CD4-positive, alpha-beta T cell treated with Interleukin-15 for 4 hours (primary cell): Measurements from ENCODE around the gene PDE7B.

Experiments
- DNase-seq: peaks from one replicate; pipeline ENCODE4 v3.0.0-alpha.2; 2020; ENCODE audit warnings: low spot score

PDE7B gene

GRCh38 chr6:136031982-136032381 lies 180.5 kb downstream of the PDE7B start:
- DNase-seq, result no peak

DNA sequence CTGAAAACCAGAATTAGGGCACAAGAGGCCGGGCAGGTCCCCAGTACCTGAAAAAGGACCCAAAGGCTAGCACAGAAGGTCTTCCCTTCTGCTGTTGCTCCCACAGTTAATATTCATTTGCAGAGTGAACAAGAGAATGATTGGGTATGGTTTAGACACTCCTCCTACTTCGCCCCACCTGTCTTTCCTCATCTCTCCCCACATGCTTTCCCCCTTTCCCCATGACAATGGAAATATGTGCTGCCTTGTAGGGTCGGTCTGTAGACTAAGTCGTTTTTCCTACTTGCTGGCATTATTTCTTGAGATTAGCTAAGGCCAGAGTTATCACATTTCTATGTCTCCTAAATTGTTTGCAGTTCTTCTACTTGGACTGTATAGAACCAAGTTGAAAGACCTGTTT lies 181.9 kb downstream of the PDE7B start:
- DNase-seq, result no peak

- no peak for DNase-seq
Observed at GRCh38 chr6:136034422-136034821, 182.9 kb downstream of the PDE7B start.

DNA sequence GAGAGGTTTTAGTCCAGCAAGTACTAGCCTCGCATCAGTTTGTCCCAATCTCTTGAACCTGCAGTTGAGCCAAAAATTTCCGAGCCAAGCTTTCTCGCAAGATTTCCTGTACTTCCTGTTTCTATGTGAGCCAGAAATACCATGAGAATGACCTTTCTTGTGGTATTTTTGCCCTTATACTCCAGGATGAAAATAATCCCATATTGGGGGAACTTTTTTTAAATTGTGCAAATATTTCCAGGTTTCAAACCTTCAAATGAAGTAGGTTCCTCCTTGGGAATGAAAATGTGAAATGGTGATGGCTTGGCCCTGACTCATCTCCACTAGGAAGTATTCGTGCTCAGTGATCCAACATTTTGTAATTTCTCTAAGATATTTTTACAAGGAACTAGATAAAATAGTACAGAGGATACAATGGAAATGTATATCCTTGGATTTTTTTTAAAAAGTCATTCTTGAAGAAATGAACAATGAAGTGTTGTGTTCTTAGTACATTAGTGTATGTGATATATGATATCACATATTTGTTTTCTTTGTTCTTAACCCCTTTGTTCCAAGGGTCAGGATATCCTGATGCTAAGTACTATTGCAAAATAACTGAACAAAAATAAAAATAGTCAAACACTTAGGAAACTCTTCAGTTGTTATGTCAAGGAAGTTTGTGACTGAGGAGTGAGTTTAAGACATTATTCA lies 184.0 kb downstream of the PDE7B start:
- no peak for DNase-seq

GRCh38 chr6:136036071-136036380 lies 184.5 kb downstream of the PDE7B start:
- no peak for DNase-seq

DNA sequence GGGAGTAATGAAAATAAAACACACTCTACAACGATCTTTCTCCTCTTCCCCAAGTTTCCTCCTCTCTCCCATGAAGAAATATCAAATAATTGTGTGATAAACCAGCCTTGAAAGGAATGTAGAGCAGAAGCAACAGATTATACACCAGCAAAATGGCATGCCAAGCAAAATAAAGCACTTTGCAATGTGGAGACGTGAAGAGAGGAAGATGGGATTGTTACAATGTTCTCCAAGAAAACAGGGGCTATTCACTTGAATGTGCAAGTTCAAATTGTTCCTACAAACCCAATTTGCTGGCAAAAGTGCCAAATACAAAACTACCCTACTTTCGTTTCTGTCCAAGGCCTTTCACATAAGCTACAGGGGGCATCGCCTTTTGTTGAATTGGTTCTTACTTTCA lies 185.1 kb downstream of the PDE7B start:
- no peak for DNase-seq

GRCh38 chr6:136037242-136037875 lies 185.9 kb downstream of the PDE7B start:
- no peak for DNase-seq

DNA sequence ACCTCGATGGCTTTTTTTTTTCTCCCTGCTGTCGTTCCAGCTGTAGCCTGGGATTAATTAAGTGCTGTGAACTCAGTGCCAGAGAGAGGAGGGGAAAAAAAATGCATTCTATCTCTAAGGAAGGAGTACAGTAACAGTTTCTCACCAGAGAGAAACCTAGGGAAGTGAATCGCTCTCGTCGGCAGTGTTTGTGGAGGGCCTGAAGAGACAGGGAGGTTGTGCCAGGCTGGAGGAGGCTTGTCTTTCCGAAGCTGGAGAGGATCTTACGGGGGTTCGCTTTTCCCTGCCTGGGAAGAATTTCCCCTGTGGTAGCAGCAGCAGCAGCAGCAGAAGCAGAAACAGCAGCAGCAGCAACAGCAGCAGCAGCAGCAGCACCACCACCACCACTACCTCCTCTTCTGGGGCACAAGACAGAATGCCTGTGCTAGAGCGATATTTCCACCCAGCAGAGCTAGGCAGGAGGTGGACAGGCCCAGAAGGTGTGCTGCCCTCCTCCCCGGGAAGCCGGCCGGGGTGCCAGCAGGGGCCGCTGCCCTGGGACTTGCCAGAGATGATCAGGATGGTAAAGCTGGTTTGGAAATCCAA lies 186.5 kb downstream of the PDE7B start:
- DNase-seq, result no peak

DNA sequence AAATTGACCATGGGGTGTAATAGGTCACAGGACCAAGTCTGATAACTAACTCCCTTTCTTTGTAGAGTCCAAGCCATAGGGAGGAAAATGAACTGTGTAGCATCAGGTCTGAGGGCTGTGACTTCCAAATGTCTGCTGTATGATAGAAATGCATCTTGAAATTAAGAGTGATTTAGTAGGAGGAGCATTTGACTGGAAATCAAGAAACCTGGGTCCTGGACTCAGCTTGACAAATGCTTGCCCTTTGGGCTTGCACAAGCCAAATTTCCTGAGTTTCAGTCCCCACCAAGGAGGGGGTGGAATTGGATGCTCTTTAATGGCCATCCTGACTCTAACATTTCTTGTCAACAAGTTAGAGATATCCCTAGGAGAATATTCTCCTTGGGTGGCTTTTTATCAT lies 187.0 kb downstream of the PDE7B start:
- DNase-seq, result no peak

DNA sequence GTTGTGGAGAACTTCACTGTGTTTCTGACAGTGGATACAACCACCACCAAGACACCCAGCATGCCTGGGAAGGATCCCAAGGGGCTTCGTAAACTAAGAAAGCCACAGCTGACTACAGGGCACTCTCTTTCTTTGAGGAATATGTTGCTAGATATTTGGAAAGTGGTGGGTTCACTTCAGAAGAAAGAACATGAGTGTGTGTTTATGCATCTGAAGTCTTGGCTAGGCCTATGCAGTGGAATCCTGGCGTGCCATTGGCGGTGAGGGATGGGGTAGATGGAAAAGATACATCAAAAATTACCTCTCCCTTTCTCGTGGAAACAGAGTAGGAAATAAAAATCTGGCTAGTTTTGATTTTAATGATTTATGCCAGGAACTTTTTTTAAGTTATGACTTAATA lies 187.7 kb downstream of the PDE7B start:
- no peak for DNase-seq

- no peak for DNase-seq
Observed at GRCh38 chr6:136050475-136050874, 199.0 kb downstream of the PDE7B start.

- no peak for DNase-seq
Observed at GRCh38 chr6:136051140-136051775, 199.8 kb downstream of the PDE7B start.

DNA sequence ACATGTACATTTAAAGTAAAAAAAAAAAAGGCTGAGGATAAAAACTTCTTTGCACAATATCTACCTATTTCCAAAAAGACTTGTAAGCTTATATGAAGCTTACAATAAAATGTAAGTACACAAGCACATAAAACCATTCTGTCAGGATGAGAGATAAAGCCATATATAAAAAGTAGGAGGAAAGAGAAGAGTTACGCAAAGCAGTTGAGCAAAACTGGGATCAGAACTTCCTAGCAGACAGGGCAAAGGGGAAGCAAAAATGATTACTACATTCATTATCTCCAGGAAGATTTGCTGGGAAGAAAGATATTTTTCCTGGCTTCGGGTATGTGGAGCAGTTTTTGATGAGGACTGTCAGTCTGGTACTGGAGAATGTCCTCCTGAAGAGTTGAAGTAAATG lies 200.5 kb downstream of the PDE7B start:
- no peak for DNase-seq

- no peak for DNase-seq
Observed at GRCh38 chr6:136058852-136059251, 207.4 kb downstream of the PDE7B start.

- DNase-seq, result no peak
Observed at GRCh38 chr6:136059308-136059707, 207.8 kb downstream of the PDE7B start.

- DNase-seq, result no peak
Observed at GRCh38 chr6:136060052-136060451, 208.6 kb downstream of the PDE7B start.

DNA sequence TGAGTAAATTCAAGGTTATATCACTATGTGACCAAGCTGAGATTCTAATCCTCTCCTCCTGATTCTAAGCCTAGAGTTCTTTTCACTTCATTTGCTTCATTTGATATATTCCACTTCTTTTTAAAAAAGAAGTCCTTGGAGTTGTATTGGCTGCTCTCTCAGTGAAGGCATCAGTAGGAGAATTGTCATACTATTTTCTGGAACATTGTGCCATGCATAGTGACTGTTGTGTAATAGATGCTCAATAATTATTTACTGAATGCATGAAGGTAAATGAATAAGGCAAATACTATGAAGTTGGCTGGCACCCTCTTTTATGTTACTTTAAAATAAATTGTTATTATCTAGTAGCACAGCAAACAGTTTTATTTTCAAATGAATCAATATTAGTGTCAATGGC lies 209.3 kb downstream of the PDE7B start:
- no peak for DNase-seq

GRCh38 chr6:136061701-136062100 lies 210.2 kb downstream of the PDE7B start:
- no peak for DNase-seq

- no peak for DNase-seq
Observed at GRCh38 chr6:136063096-136063495, 211.6 kb downstream of the PDE7B start.

DNA sequence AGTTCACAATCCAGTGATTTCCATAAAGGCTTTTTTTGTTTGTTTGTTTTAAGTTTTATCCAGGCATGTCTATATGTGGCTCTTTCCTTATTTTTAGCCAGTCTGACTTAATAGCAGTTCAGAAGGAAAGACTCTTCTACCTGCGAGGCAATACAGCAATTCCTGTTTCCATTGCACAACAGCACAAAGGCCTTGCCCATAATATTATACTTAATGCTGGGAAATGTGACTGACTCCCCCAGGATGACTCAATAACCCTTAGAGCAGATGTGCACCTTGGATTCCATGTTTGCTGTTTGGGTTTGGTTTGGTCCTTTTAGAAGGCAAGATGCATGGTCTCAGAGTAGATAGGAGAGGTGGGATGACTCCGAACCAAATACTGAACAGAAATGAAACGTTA lies 214.5 kb downstream of the PDE7B start:
- DNase-seq, result no peak

- DNase-seq, result no peak
Observed at GRCh38 chr6:136067731-136068341, 216.3 kb downstream of the PDE7B start.

DNA sequence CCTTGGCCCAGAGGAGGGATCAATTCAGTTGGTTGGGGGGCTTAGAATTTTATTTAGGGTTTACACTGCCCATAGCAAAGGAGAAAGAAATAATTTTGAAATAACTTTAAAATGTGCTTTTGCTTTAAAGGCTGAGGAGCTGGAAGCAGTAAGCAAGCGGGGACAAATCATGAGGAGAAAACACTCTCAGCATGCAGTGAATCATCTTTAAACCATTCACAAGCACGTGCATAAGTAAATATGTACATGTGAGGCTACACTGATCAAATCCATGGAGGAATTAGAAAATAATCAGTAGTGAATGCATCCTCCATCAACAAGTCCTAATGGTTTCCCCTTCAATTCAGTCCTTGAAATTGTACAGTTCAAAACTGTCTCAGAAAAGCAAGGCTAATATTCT lies 217.6 kb downstream of the PDE7B start:
- no peak for DNase-seq

GRCh38 chr6:136070815-136071214 lies 219.3 kb downstream of the PDE7B start:
- no peak for DNase-seq
